T-helper 1 cell (primary cell): Measurements from ENCODE around the gene ZNF575.
A peak's percentile ranks its signal among the peaks of the same experiment; 100 is the strongest.
"Not testable (repeated sequence)": the region's sequence is repeated elsewhere in the genome, so short reads cannot be mapped to it uniquely, and the experiment has no call there.

ENCODE experiments used
- DNase-seq, 5 donors: peaks; one replicate each; pipeline ENCODE4 v3.0.0-alpha.2; 2012 to 2020

The ZNF575 gene

GRCh38 chr19:43545276-43545675 is 12.3 kb downstream of the ZNF575 start:
- no peak for DNase-seq

- no peak for DNase-seq
Measured at GRCh38 chr19:43545981-43546380, 13.0 kb downstream of the ZNF575 start.

- no peak for DNase-seq
Measured at GRCh38 chr19:43546581-43546980, 13.6 kb downstream of the ZNF575 start.

GRCh38 chr19:43547926-43548325 is 14.9 kb downstream of the ZNF575 start:
- DNase-seq = not testable (repeated sequence)

GRCh38 chr19:43548706-43549105 is 15.7 kb downstream of the ZNF575 start:
- no peak for DNase-seq

- no peak for DNase-seq
Measured at GRCh38 chr19:43551399-43552197, 18.6 kb downstream of the ZNF575 start.

- no peak for DNase-seq
Measured at GRCh38 chr19:43552198-43552450, 19.1 kb downstream of the ZNF575 start.

- no peak for DNase-seq
Measured at GRCh38 chr19:43552616-43553015, 19.6 kb downstream of the ZNF575 start.

GRCh38 chr19:43553656-43554055 is 20.7 kb downstream of the ZNF575 start:
- DNase-seq = no peak

GRCh38 chr19:43554317-43554895 is 21.4 kb downstream of the ZNF575 start:
- DNase-seq = no peak

GRCh38 chr19:43555185-43555770 is 22.3 kb downstream of the ZNF575 start:
- peak; percentile 52 to 83 (median 74) for DNase-seq

- no peak for DNase-seq
Measured at GRCh38 chr19:43560687-43561086, 27.7 kb downstream of the ZNF575 start.

GRCh38 chr19:43561139-43561970 is 28.4 kb downstream of the ZNF575 start:
- no peak for DNase-seq

- peak in 1 of 5 donors; percentile 7 for DNase-seq
Measured at GRCh38 chr19:43562226-43562697, 29.3 kb downstream of the ZNF575 start.

- DNase-seq = peak; percentile 49 to 94 (median 66)
Measured at GRCh38 chr19:43562698-43563241, 29.8 kb downstream of the ZNF575 start.

- DNase-seq = no peak
Measured at GRCh38 chr19:43563816-43564457, 30.9 kb downstream of the ZNF575 start.

GRCh38 chr19:43564800-43565199 is 31.8 kb downstream of the ZNF575 start:
- no peak for DNase-seq

GRCh38 chr19:43569657-43570056 is 36.7 kb downstream of the ZNF575 start:
- no peak for DNase-seq

- DNase-seq = no peak
Measured at GRCh38 chr19:43570174-43570791, 37.3 kb downstream of the ZNF575 start.

GRCh38 chr19:43572171-43572588 is 39.2 kb downstream of the ZNF575 start:
- no peak for DNase-seq

- DNase-seq = no peak
Measured at GRCh38 chr19:43574424-43575155, 41.6 kb downstream of the ZNF575 start.
